Mucosa of descending colon (tissue), 3 donors: ENCODE measurements around the gene KAZN. TPM values are rescaled to one million over a fixed set of nuclear protein-coding genes. Genes with fewer than 3 reads are reported as not detected.

Experiments used
- ATAC-seq: fragments of 200-7000 bp; cut with Tn5 transposase; one replicate; pipeline ENCODE4 v1.9.1; 2020; ENCODE audit warnings: mild to moderate bottlenecking, moderate library complexity
- DNase-seq, 3 donors: peaks; one replicate each; pipeline ENCODE4 v3.0.0-alpha.2; 2020
- H3K36me3 ChIP-seq: fragments of 200-600 bp; one replicate; pipeline ENCODE4 v1.8.0; 2021; ENCODE audit warnings: low read depth, mild to moderate bottlenecking
- H3K4me1 ChIP-seq: fragments of 200-600 bp; one replicate; pipeline ENCODE4 v1.8.0; 2021; ENCODE audit warnings: low read depth, mild to moderate bottlenecking
- H3K4me3 ChIP-seq: fragments of 200-600 bp; one replicate; pipeline ENCODE4 v1.8.0; 2021; ENCODE audit warnings: mild to moderate bottlenecking
- H3K9me3 ChIP-seq: fragments of 200-600 bp; one replicate; pipeline ENCODE4 v1.8.0; 2021; ENCODE audit warnings: mild to moderate bottlenecking
- CTCF ChIP-seq: fragments of 200-600 bp; IDR thresholded peaks from one replicate; pipeline ENCODE4 v1.8.0; 2022; ENCODE audit warnings: antibody characterized with exemption, mild to moderate bottlenecking
- intact Hi-C, 2 donors: fragments of 100-400 bp; cut with DNase I in 1 of 2; cut with micrococcal nuclease in 1 of 2; formaldehyde crosslinking; loops; one replicate each; pipeline versions ENCODE4 v1.11.0 to v1.11.1; 2022; cut with DNase I, micrococcal nuclease
- total RNA-seq, 3 donors: library from RNA; stranded (reverse); fragmentation: NEBNext Ultra II Directional in 2 of 3; extraction: Animal tissue kit (Norgen Biotek cat#: 25700) in 2 of 3; gene quantifications; one replicate each; pipeline versions ENCODE4 v1.2.1 to v1.2.4, GENCODE V29; 2021 to 2023
- donor health status: DM: no; HTN: no; CAD: no; lungs with moderate emphysema.
- donor health status: DM: no; HTN: no; CAD: no.
- donor health status: DM: no; HTN: yes; CAD: no.

KAZN gene
- total RNA-seq, 3 donors from 2014 or later, result 9.7 to 21.9 (median 15.8) TPM

DNA sequence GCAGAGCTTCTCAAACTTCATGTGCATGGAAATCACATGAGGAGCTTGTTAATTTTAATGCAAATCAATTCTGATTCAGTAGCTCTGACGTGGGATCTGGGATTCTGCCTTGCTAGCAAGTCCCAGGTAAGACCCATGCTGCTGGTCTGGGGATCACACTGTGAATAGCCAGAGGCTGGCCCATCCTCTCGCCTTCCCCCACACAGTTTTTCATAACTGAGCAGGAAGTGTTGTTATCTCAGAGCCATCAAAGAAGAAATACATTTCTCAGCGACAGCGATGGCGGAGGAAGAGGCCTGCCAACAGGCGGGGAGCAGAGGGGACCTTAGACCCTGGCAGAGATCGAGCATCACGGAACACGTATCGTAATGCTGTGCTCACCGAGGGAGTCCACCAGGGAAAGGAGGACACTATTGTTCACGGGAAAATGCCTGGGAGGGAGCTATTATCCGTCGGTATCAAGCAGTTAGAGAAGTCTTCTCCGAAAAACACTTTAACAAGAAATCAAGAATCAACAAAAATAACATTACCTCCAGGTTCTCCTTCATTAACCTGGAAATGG, 286.2 kb downstream of the KAZN start:
- DNase-seq, result no peak
- Histone ChIP-seq H3K36me3 (no peaks in the 10 kb centered on the region), H3K4me1 (no peaks in the 10 kb centered on the region), H3K4me3 (no peak overlapping the region), H3K9me3 (no peaks in the 10 kb centered on the region)
- no peak for TF ChIP-seq CTCF
- ATAC-seq, result no peak
- intact Hi-C loops, result no loop called here

GRCh38 chr1:14887044-14887566, 288.6 kb downstream of the KAZN start:
- H3K4me1 ChIP-seq, result no peaks in the 10 kb centered on the region
- H3K9me3 ChIP-seq, result no peaks in the 10 kb centered on the region
- DNase-seq (no peak), ATAC-seq (no peak)
- H3K36me3 ChIP-seq, result no peaks in the 10 kb centered on the region
- intact Hi-C loops, result no loop called here
- no peak overlapping the region for H3K4me3 ChIP-seq
- no peak for TF ChIP-seq CTCF

DNA sequence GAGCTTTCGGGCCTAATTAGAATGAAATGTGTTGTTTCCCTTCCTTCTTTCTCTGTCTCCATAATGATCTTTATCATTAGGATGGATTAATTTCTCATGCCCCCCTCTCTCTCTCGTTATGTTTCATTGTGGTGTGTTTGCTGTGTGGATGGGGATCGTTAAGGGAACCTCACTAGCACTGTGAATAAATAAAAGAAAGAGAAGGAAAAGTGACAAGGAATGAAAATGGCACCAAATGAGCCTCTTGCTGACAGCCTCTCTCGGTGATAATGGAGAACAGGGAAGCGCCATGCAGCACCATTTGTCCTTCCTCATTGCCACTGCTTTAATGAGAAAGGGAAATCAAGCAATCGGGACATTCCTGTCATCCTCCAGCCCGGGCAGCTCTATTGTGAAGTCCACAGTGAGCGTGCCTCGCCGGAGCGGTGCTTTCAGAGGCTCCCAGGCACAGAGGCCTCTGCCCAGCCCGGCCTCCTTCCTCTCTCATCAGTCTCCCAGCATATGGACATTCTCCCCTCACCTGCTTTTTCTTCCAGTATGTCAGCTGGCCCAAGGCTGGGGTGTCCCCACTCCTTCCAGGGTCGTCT, 289.4 kb downstream of the KAZN start:
- Histone ChIP-seq H3K4me1 (no peaks in the 10 kb centered on the region), H3K9me3 (no peaks in the 10 kb centered on the region), H3K4me3 (no peak overlapping the region), H3K36me3 (no peaks in the 10 kb centered on the region)
- DNase-seq, result no peak
- no peak for TF ChIP-seq CTCF
- intact Hi-C loops, result no loop called here
- ATAC-seq, result no peak

DNA sequence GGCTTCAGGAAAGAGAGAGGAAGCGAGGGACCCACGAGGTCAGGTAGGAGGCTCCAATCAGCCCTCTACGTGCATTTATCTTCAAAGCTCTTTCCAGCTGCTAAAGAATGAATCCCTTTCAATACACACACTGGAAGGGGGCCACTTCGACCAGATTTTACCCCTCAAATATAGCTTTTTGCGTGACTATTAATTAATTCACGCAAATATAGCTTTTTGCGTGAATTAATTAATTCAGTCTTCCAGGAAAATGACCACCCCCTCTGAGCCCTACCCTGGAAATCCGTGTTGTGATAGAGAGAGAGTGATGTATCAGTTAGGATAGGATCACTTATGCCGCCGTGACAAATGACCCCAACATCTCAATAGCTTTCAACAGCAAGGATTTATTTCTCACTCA, 289.9 kb downstream of the KAZN start:
- H3K36me3 ChIP-seq, result no peaks in the 10 kb centered on the region
- H3K4me3 ChIP-seq, result no peak overlapping the region
- no peak for TF ChIP-seq CTCF
- H3K9me3 ChIP-seq, result no peaks in the 10 kb centered on the region
- DNase-seq, result no peak
- no peak for ATAC-seq
- intact Hi-C loops, result no loop called here
- no peaks in the 10 kb centered on the region for H3K4me1 ChIP-seq

DNA sequence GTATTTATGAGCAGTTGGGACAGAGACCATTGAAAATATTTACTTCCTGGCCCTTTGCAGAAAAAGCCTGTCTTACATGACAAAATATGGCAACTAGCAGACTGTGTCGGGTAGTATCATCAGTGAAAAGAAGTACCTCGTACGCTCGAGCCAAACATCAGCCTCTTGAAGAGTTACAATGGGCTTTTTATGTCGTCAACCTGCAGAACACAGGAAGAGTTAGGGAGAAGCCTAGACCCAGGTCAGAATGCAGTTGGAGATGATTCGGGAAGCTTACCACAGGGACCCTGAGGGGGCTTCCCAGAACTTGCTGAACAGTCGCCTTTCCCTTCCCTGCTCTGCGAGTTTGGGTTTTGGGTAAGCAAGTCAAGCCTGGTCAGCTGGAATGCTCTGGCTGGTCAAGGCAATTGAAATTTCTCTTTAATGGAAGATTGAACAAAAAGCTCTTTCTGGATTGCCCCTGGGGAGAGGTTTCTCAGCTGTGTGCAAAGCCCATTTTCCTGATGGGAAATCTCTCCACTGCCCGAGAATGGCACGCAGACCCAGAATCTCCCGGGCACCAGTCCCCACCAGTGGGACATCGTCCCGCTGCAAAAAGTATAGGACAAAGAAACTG, 291.4 kb downstream of the KAZN start:
- TF ChIP-seq CTCF, result no peak
- Histone ChIP-seq H3K4me1 (no peaks in the 10 kb centered on the region), H3K4me3 (no peak overlapping the region), H3K9me3 (no peaks in the 10 kb centered on the region), H3K36me3 (no peaks in the 10 kb centered on the region)
- DNase-seq (no peak), ATAC-seq (no peak)
- intact Hi-C loops, result no loop called here
